Neuronal stem cell (in vitro differentiated cells): ENCODE results near the gene MYDGF.
A peak's percentile ranks its signal among the peaks of the same experiment; 100 is the strongest.

ENCODE experiments used
- DNase-seq: peaks from one replicate; pipeline ENCODE4 v3.0.0-alpha.2; 2013; ENCODE audit warnings: low spot score
- H2AFZ ChIP-seq: one replicate; pipeline ENCODE4 v1.6.1; 2013; ENCODE audit warnings: mild to moderate bottlenecking, low read length, inconsistent platforms
- H2AK5ac ChIP-seq: 2 replicates; pipeline ENCODE4 v1.6.1; 2013; ENCODE audit warnings: low read depth, mild to moderate bottlenecking, inconsistent platforms, low read length, moderate library complexity, mixed read lengths
- H2BK120ac ChIP-seq: 2 replicates; pipeline ENCODE4 v1.6.1; 2013; ENCODE audit warnings: low read depth, mild to moderate bottlenecking, inconsistent platforms, low read length, moderate library complexity, mixed read lengths
- H2BK12ac ChIP-seq: one replicate; pipeline ENCODE4 v1.6.1; 2013; ENCODE audit warnings: low read length, inconsistent platforms
- H2BK15ac ChIP-seq: 2 replicates; pipeline ENCODE4 v1.6.1; 2013; ENCODE audit warnings: mild to moderate bottlenecking, low read length, inconsistent platforms, mixed read lengths
- H2BK5ac ChIP-seq: one replicate; pipeline ENCODE4 v1.6.1; 2013; ENCODE audit warnings: inconsistent platforms, mild to moderate bottlenecking, low read length, moderate library complexity
- H3K14ac ChIP-seq: one replicate; pipeline ENCODE4 v1.6.1; 2013; ENCODE audit warnings: low read length, inconsistent platforms
- H3K18ac ChIP-seq: 2 replicates; pipeline ENCODE4 v1.6.1; 2013; ENCODE audit warnings: low read length, inconsistent platforms
- H3K23ac ChIP-seq: 2 replicates; pipeline ENCODE4 v1.6.1; 2013; ENCODE audit warnings: low read depth, mild to moderate bottlenecking, mixed read lengths, low read length, inconsistent platforms; ENCODE audit not compliant: poor library complexity
- H3K27ac ChIP-seq: replicated peaks from 3 replicates; pipeline ENCODE4 v1.5.1; 2013; ENCODE audit warnings: low read length, inconsistent platforms
- H3K27me3 ChIP-seq, 3 experiments: 2 replicates each; pipeline ENCODE4 v1.6.1; 2013; ENCODE audit warnings: low read length in 3 of 3, mild to moderate bottlenecking in 2 of 3, inconsistent platforms in 1 of 3, low read depth in 1 of 3, mixed read lengths in 1 of 3, moderate library complexity in 1 of 3; ENCODE audit not compliant: control insufficient read depth in 3 of 3, insufficient read depth in 3 of 3
- H3K36me3 ChIP-seq, 2 donors: replicated peaks in 1 of 2; 2 replicates each; pipeline ENCODE4 v1.6.1; 2013; ENCODE audit warnings: low read length in 2 of 2; ENCODE audit not compliant: control insufficient read depth in 2 of 2, insufficient read depth in 2 of 2
- H3K4ac ChIP-seq: 2 replicates; pipeline ENCODE4 v1.6.1; 2013; ENCODE audit warnings: inconsistent platforms, mild to moderate bottlenecking, low read length, moderate library complexity
- H3K4me1 ChIP-seq, 2 donors: 1 replicate in 1 of 2; 2 replicates in 1 of 2; pipeline ENCODE4 v1.6.1; 2013; ENCODE audit warnings: low read length in 2 of 2, low read depth in 1 of 2; ENCODE audit not compliant: control insufficient read depth in 2 of 2, insufficient read depth in 1 of 2
- H3K4me2 ChIP-seq: one replicate; pipeline ENCODE4 v1.6.1; 2013; ENCODE audit warnings: mild to moderate bottlenecking, low read length, inconsistent platforms; ENCODE audit not compliant: insufficient read depth, poor library complexity, severe bottlenecking
- H3K4me3 ChIP-seq, 2 donors: 2 replicates each; pipeline ENCODE4 v1.5.1; 2013; ENCODE audit warnings: low read length in 2 of 2, mild to moderate bottlenecking in 2 of 2, inconsistent platforms in 1 of 2, moderate library complexity in 1 of 2
- H3K79me1 ChIP-seq: one replicate; pipeline ENCODE4 v1.6.1; 2013; ENCODE audit warnings: low read depth, mild to moderate bottlenecking, inconsistent platforms, low read length, moderate library complexity
- H3K9ac ChIP-seq: one replicate; pipeline ENCODE4 v1.6.1; 2013; ENCODE audit warnings: mild to moderate bottlenecking, low read depth, low read length, inconsistent platforms; ENCODE audit not compliant: poor library complexity
- H3K9me3 ChIP-seq, 2 donors: replicated peaks in 1 of 2; 2 replicates each; pipeline versions ENCODE3 to v1.6.1; 2013; ENCODE audit warnings: low read length in 2 of 2, mild to moderate bottlenecking in 2 of 2, inconsistent platforms in 1 of 2, low read depth in 1 of 2, mixed read lengths in 1 of 2, moderate library complexity in 1 of 2; ENCODE audit not compliant: control insufficient read depth in 2 of 2, insufficient read depth in 1 of 2
- H4K8ac ChIP-seq: one replicate; pipeline ENCODE4 v1.6.1; 2013; ENCODE audit warnings: low read depth, mild to moderate bottlenecking, inconsistent platforms, low read length, moderate library complexity
- H4K91ac ChIP-seq: one replicate; pipeline ENCODE4 v1.6.1; 2013; ENCODE audit warnings: low read length, low read depth, mild to moderate bottlenecking, inconsistent platforms; ENCODE audit not compliant: poor library complexity
- WGBS, 2 donors: extraction: QIAGEN DNeasy Blood & Tissue Kit; methylation state at CpG; one replicate each; pipeline ENCODE4 v1.1.7; 2013; ENCODE audit warnings: missing lambda C conversion rate in 2 of 2, mixed read lengths in 1 of 2; ENCODE audit not compliant: insufficient read length in 2 of 2, insufficient replicate concordance in 1 of 2; ENCODE audit errors: extremely low coverage in 2 of 2; 5-methylcytosine and 5-hydroxymethylcytosine counted together

MYDGF gene

GRCh38 chr19:4691373-4691772, 21.2 kb upstream of the MYDGF start:
- Histone ChIP-seq H3K79me1 (peaks cover 2% of the 10 kb centered on the region), H2AFZ (no peak overlapping the region), H3K27me3 (no peaks in the 10 kb centered on the region), H2AK5ac (no peak overlapping the region), H2BK15ac (no peak overlapping the region), H3K14ac (no peak overlapping the region), H3K4ac (no peak overlapping the region), H3K36me3 (peaks cover 47 to 89% of the 10 kb centered on the region in 2 donors), H3K18ac (no peak overlapping the region), H2BK120ac (no peak overlapping the region), H3K4me1 (no peaks in the 10 kb centered on the region), H3K23ac (no peak overlapping the region), H3K9me3 (no peaks in the 10 kb centered on the region), H3K4me2 (no peak overlapping the region), H2BK5ac (no peak overlapping the region), H2BK12ac (no peak overlapping the region), H3K4me3 (no peak overlapping the region), H4K91ac (no peak overlapping the region), H4K8ac (no peak overlapping the region), H3K9ac (no peak overlapping the region), H3K27ac (no peak overlapping the region)
- no peak for DNase-seq
- WGBS, 2 donors: no CpG with 5 or more reads among the region's 9 CpGs

- H3K14ac ChIP-seq: peak overlapping the region; percentile 56
- H3K18ac ChIP-seq: no peak overlapping the region
- H3K4me3 ChIP-seq: peak overlapping the region in 1 of 2 donors; percentile 3
- H3K23ac ChIP-seq: peak overlapping the region; percentile 85
- no peak overlapping the region for H2BK12ac ChIP-seq
- no peak overlapping the region for H3K27ac ChIP-seq
- no peak for DNase-seq
- no peaks in the 10 kb centered on the region for H3K9me3 ChIP-seq
- H2AFZ ChIP-seq: no peak overlapping the region
- no peak overlapping the region for H3K4ac ChIP-seq
- H3K79me1 ChIP-seq: peaks cover 4% of the 10 kb centered on the region
- H4K8ac ChIP-seq: peak overlapping the region; percentile 17
- no peak overlapping the region for H2BK120ac ChIP-seq
- no CpG with 5 or more reads among the region's 13 CpGs for WGBS, 2 donors
- H2BK15ac ChIP-seq: no peak overlapping the region
- H3K4me2 ChIP-seq: no peak overlapping the region
- H3K9ac ChIP-seq: peak overlapping the region; percentile 4
- H2AK5ac ChIP-seq: no peak overlapping the region
- peaks cover 42 to 88% of the 10 kb centered on the region in 2 donors for H3K36me3 ChIP-seq
- no peak overlapping the region for H2BK5ac ChIP-seq
- no peak overlapping the region for H4K91ac ChIP-seq
- no peaks in the 10 kb centered on the region for H3K27me3 ChIP-seq
- H3K4me1 ChIP-seq: no peaks in the 10 kb centered on the region
These were observed 20.2 kb upstream of the MYDGF start for GRCh38 chr19:4690361-4690760.

GRCh38 chr19:4689403-4689802, 19.3 kb upstream of the MYDGF start:
- Histone ChIP-seq H3K4me2 (no peak overlapping the region), H3K4me1 (no peaks in the 10 kb centered on the region), H3K79me1 (peaks cover 4% of the 10 kb centered on the region), H3K27me3 (no peaks in the 10 kb centered on the region), H3K27ac (no peak overlapping the region), H2AFZ (no peak overlapping the region), H3K18ac (peak overlapping the region; percentile 48), H3K9ac (no peak overlapping the region), H3K23ac (peak overlapping the region; percentile 8), H3K9me3 (no peaks in the 10 kb centered on the region), H2AK5ac (no peak overlapping the region), H2BK15ac (no peak overlapping the region), H4K91ac (no peak overlapping the region), H3K14ac (no peak overlapping the region), H2BK120ac (no peak overlapping the region), H3K36me3 (peaks cover 38 to 84% of the 10 kb centered on the region in 2 donors), H3K4me3 (peak overlapping the region in 1 of 2 donors; percentile 30), H2BK12ac (no peak overlapping the region), H4K8ac (no peak overlapping the region), H3K4ac (no peak overlapping the region), H2BK5ac (no peak overlapping the region)
- WGBS, 2 donors: no CpG with 5 or more reads among the region's 19 CpGs
- no peak for DNase-seq

GRCh38 chr19:4688587-4688986, 18.4 kb upstream of the MYDGF start:
- H3K9ac ChIP-seq: peak overlapping the region; percentile 44

More at GRCh38 chr19:4688587-4688986, 18.4 kb upstream of the MYDGF start:
- Histone ChIP-seq H2AFZ (no peak overlapping the region), H3K4me3 (no peak overlapping the region), H2BK5ac (no peak overlapping the region), H4K8ac (peak overlapping the region; percentile 65), H3K36me3 (peaks cover 38 to 84% of the 10 kb centered on the region in 2 donors), H3K4ac (no peak overlapping the region), H3K9me3 (no peaks in the 10 kb centered on the region), H2AK5ac (no peak overlapping the region), H3K4me2 (no peak overlapping the region), H2BK12ac (no peak overlapping the region), H3K27ac (no peak overlapping the region), H3K4me1 (no peaks in the 10 kb centered on the region), H3K79me1 (peaks cover 4% of the 10 kb centered on the region), H3K14ac (no peak overlapping the region), H4K91ac (no peak overlapping the region), H2BK15ac (no peak overlapping the region), H2BK120ac (no peak overlapping the region), H3K18ac (no peak overlapping the region), H3K23ac (no peak overlapping the region), H3K27me3 (no peaks in the 10 kb centered on the region)
- WGBS, 2 donors: no CpG with 5 or more reads among the region's 26 CpGs
- DNase-seq: no peak
